ENCODE measurements around the gene NCLN. TPM values are rescaled to one million over a fixed set of nuclear protein-coding genes. Genes with fewer than 3 reads are reported as not detected.

NCLN gene
- total and polyA plus RNA-seq, 2 donors (not counting 1 experiment from before 2014, with no cell fraction given), result 33.0 to 35.8 TPM

DNA sequence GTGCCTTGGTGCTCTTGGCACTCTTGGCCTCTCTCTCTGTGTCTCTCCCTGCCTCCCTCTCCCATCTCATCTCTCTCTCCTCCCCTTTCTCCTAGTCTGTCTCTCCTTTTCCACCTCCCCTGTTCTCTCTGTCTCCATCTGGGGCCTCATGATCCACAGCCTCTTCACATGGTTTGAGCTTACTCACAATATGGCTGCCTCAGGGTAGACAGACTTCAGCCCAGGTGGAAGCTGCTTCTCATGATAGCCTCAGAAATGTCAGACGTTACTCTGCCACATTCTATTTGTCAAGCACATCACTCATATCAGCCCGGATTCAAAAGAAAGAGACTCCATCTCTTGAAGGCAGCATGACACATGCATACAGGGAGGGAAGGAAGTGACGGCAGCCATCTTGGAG, 25.5 kb upstream of the NCLN start:
- H3K4me1 ChIP-seq (ENCODE audit: control insufficient read depth, extremely low read depth, insufficient read depth, low read length), result peaks cover 6% of the 10 kb centered on the region
- TF ChIP-seq EZH2 (IDR thresholded peaks at IDR 0.05; ENCODE audit: low read length, missing control alignments), result no peak
- TF ChIP-seq, protein P1, sequence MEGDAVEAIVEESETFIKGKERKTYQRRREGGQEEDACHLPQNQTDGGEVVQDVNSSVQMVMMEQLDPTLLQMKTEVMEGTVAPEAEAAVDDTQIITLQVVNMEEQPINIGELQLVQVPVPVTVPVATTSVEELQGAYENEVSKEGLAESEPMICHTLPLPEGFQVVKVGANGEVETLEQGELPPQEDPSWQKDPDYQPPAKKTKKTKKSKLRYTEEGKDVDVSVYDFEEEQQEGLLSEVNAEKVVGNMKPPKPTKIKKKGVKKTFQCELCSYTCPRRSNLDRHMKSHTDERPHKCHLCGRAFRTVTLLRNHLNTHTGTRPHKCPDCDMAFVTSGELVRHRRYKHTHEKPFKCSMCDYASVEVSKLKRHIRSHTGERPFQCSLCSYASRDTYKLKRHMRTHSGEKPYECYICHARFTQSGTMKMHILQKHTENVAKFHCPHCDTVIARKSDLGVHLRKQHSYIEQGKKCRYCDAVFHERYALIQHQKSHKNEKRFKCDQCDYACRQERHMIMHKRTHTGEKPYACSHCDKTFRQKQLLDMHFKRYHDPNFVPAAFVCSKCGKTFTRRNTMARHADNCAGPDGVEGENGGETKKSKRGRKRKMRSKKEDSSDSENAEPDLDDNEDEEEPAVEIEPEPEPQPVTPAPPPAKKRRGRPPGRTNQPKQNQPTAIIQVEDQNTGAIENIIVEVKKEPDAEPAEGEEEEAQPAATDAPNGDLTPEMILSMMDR (conservative IDR thresholded peaks at IDR 0.05 in 1 of 2, IDR thresholded peaks at IDR 0.05 in 1 of 2; ENCODE audit: low read depth in 1 of 2, low read length in 2 of 2), result no peak
- no peaks in the 10 kb centered on the region for H4K20me1 ChIP-seq (ENCODE audit: control insufficient read depth, extremely low read depth, insufficient read depth, low read length)
- no peak overlapping the region for H3K4me3 ChIP-seq (replicated peaks in 1 of 4; ENCODE audit: control extremely low read depth in 1 of 4, insufficient read depth in 1 of 4, low read depth in 3 of 4, low read length in 4 of 4)
- H3K27me3 ChIP-seq (ENCODE audit: control insufficient read depth, insufficient read depth, low read length), result no peaks in the 10 kb centered on the region
- no peak overlapping the region for H3K4me2 ChIP-seq (ENCODE audit: extremely low read depth, insufficient read depth, low read length)
- H3K9ac ChIP-seq (ENCODE audit: insufficient read depth, low read length), result no peak overlapping the region
- no peak overlapping the region for H2AFZ ChIP-seq (ENCODE audit: low read length)
- H3K79me2 ChIP-seq (ENCODE audit: control insufficient read depth, insufficient read depth, low read length), result no peaks in the 10 kb centered on the region
- no peak overlapping the region for H3K27ac ChIP-seq (ENCODE audit: insufficient read depth, low read length)
- no peaks in the 10 kb centered on the region for H3K9me3 ChIP-seq (ENCODE audit: control insufficient read depth, insufficient read depth, low read depth, low read length)
- H3K36me3 ChIP-seq (ENCODE audit: control insufficient read depth, insufficient read depth, low read length), result no peaks in the 10 kb centered on the region
- DNase-seq (ENCODE audit: low read depth in 2 of 2), result no peak

DNA sequence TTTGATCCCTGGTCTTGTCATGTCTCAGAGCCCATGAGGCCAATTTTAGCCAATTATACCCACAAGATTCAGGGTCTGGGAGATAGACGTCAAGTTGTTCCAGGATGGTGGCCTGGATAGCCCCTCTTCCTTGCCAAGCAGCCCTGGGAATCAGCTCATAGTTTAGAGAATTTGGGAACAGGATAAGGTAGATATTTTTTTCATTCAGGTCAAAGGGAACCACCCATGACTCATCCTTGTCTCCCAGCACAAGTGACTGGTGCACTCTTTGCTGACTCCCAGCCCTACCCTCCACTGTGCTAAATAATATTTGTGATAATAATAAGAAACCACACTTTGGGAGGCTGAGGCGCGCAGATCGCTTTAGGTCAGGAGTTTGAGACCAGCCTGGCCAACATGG, 24.3 kb upstream of the NCLN start:
- H3K4me2 ChIP-seq (ENCODE audit: extremely low read depth, insufficient read depth, low read length), result no peak overlapping the region
- DNase-seq (ENCODE audit: low read depth in 2 of 2), result peak in 1 of 2 donors; percentile 36
- no peaks in the 10 kb centered on the region for H3K36me3 ChIP-seq (ENCODE audit: control insufficient read depth, insufficient read depth, low read length)
- H3K4me1 ChIP-seq (ENCODE audit: control insufficient read depth, extremely low read depth, insufficient read depth, low read length), result peaks cover 3% of the 10 kb centered on the region
- TF ChIP-seq, protein P1 (conservative IDR thresholded peaks at IDR 0.05 in 1 of 2, IDR thresholded peaks at IDR 0.05 in 1 of 2; ENCODE audit: low read depth in 1 of 2, low read length in 2 of 2), result no peak
- no peak for TF ChIP-seq EZH2 (IDR thresholded peaks at IDR 0.05; ENCODE audit: low read length, missing control alignments)
- H3K9me3 ChIP-seq (ENCODE audit: control insufficient read depth, insufficient read depth, low read depth, low read length), result no peaks in the 10 kb centered on the region
- H3K79me2 ChIP-seq (ENCODE audit: control insufficient read depth, insufficient read depth, low read length), result no peaks in the 10 kb centered on the region
- no peak overlapping the region for H3K9ac ChIP-seq (ENCODE audit: insufficient read depth, low read length)
- no peaks in the 10 kb centered on the region for H4K20me1 ChIP-seq (ENCODE audit: control insufficient read depth, extremely low read depth, insufficient read depth, low read length)
- no peak overlapping the region for H3K4me3 ChIP-seq (replicated peaks in 1 of 4; ENCODE audit: control extremely low read depth in 1 of 4, insufficient read depth in 1 of 4, low read depth in 3 of 4, low read length in 4 of 4)
- H3K27me3 ChIP-seq (ENCODE audit: control insufficient read depth, insufficient read depth, low read length), result no peaks in the 10 kb centered on the region
- H3K27ac ChIP-seq (ENCODE audit: insufficient read depth, low read length), result no peak overlapping the region
- H2AFZ ChIP-seq (ENCODE audit: low read length), result no peak overlapping the region

DNA sequence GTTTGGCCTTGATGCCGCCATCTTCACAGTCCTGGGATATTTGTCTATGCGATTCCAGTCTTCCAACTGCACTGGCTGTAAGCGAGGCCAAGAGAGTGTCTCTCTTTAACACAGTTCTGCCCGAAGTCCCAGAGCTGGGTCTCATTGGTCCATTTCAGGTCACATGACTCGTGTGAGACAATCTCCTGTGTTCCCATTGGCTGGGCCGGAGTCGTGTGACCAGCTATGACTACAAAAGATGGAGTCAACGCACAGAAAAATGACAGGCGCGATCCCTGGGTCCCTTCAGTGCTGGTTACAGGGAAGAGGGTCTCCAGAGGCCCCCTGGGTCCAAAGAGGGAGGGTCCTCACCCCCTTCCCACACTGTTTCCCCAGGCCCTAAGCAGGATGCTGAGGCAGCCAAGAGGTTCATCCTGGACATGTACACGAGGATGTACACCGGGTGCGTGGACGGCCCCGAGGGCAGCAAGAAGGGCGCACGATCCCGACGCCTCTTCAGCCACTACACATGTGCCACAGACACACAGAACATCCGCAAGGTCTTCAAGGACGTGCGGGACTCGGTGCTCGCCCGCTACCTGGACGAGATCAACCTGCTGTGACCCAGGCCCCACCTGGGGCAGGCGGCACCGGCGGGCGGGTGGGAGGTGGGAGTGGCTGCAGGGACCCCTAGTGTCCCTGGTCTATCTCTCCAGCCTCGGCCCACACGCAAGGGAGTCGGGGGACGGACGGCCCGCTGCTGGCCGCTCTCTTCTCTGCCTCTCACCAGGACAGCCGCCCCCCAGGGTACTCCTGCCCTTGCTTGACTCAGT, 23.1 kb upstream of the NCLN start:
- no peak overlapping the region for H3K27ac ChIP-seq (ENCODE audit: insufficient read depth, low read length)
- H4K20me1 ChIP-seq (ENCODE audit: control insufficient read depth, extremely low read depth, insufficient read depth, low read length), result no peaks in the 10 kb centered on the region
- H3K9ac ChIP-seq (ENCODE audit: insufficient read depth, low read length), result no peak overlapping the region
- H3K4me1 ChIP-seq (ENCODE audit: control insufficient read depth, extremely low read depth, insufficient read depth, low read length), result peaks cover 3% of the 10 kb centered on the region
- no peak overlapping the region for H2AFZ ChIP-seq (ENCODE audit: low read length)
- H3K36me3 ChIP-seq (ENCODE audit: control insufficient read depth, insufficient read depth, low read length), result no peaks in the 10 kb centered on the region
- no peaks in the 10 kb centered on the region for H3K79me2 ChIP-seq (ENCODE audit: control insufficient read depth, insufficient read depth, low read length)
- H3K4me2 ChIP-seq (ENCODE audit: extremely low read depth, insufficient read depth, low read length), result no peak overlapping the region
- no peak for DNase-seq (ENCODE audit: low read depth in 2 of 2)
- no peaks in the 10 kb centered on the region for H3K27me3 ChIP-seq (ENCODE audit: control insufficient read depth, insufficient read depth, low read length)
- H3K4me3 ChIP-seq (replicated peaks in 1 of 4; ENCODE audit: control extremely low read depth in 1 of 4, insufficient read depth in 1 of 4, low read depth in 3 of 4, low read length in 4 of 4), result no peak overlapping the region
- H3K9me3 ChIP-seq (ENCODE audit: control insufficient read depth, insufficient read depth, low read depth, low read length), result no peaks in the 10 kb centered on the region
- no peak for TF ChIP-seq EZH2 (IDR thresholded peaks at IDR 0.05; ENCODE audit: low read length, missing control alignments)
- TF ChIP-seq, protein P1 (conservative IDR thresholded peaks at IDR 0.05 in 1 of 2, IDR thresholded peaks at IDR 0.05 in 1 of 2; ENCODE audit: low read depth in 1 of 2, low read length in 2 of 2), result no peak
